GM10248 (cell line): ENCODE measurements around the gene RASA3.

Source experiments
- CTCF ChIA-PET: fragments of 300-600 bp; sonication (Branson Sonifier 250); formaldehyde crosslinking; extraction: SDS; loops from one replicate; lab custom pipeline; 2021; ENCODE audit warnings: antibody characterized with exemption; lab: Yijun Ruan, JAX
- POLR2A ChIA-PET: fragments of 350-650 bp; sonication (Branson Sonifier 250); formaldehyde crosslinking; extraction: SDS; loops from one replicate; lab custom pipeline; 2020; ENCODE audit warnings: antibody characterized with exemption; lab: Yijun Ruan, JAX
- DNase-seq: peaks from one replicate; pipeline ENCODE4 v3.0.0; 2012; ENCODE audit errors: extremely low spot score
- CTCF ChIP-seq: IDR thresholded peaks from 2 replicates; pipeline ENCODE4 v1.5.1; 2012; ENCODE audit warnings: mild to moderate bottlenecking, low read depth; ENCODE audit errors: extremely low read depth, missing control alignments, control extremely low read depth

The RASA3 gene

DNA sequence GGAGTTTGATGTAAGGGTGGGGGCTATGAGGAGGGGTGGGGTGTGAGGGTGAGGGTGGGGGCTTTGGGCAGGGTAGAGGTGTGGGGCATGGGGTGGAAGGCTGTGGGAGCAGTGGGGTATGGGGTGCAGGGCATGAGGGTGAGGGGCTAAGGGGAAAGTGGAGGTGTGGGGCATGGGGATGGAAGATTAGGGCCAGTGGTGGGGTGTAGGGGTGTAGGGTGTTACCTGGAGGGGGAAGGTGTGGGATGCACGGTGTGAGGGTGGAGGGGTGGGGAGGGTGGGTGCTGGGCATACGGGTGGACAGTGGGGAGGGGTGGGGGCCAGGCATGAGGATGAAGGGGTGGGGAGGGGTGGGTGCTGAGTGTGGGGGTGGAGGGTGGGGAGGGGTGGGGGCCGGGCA is 22.9 kb upstream of the RASA3 start:
- DNase-seq, result no peak
- ChIA-PET POLR2A (no interaction called here), CTCF (no interaction called here)
- no peak for TF ChIP-seq CTCF

DNA sequence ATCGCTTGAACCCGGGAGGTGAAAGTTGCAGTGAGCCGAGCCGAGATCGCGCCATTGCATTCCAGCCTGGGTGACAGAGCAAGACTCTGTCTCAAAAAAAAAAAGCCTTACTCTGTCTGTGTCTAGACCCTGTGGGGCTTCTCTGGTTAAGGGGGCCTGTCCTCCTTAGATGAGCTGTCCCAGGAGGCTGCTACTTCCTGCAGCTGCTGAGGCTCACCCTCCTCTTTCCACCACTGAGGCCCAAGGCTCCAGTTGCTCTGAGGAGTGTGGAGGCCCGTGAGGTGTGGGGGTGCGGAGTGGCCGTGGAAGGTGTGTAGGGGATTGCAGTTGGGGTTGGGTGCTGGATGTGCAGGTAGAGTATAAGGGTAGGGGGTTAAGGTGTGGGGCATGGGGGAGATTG is 22.1 kb upstream of the RASA3 start:
- no peak for TF ChIP-seq CTCF
- POLR2A ChIA-PET, result no interaction called here
- DNase-seq, result no peak
- CTCF ChIA-PET, result interaction anchor here (0.7 kb wide), 1 partner anchor 12 kb away, joined by 4 read pairs; no protein-coding TSS in a partner anchor

DNA sequence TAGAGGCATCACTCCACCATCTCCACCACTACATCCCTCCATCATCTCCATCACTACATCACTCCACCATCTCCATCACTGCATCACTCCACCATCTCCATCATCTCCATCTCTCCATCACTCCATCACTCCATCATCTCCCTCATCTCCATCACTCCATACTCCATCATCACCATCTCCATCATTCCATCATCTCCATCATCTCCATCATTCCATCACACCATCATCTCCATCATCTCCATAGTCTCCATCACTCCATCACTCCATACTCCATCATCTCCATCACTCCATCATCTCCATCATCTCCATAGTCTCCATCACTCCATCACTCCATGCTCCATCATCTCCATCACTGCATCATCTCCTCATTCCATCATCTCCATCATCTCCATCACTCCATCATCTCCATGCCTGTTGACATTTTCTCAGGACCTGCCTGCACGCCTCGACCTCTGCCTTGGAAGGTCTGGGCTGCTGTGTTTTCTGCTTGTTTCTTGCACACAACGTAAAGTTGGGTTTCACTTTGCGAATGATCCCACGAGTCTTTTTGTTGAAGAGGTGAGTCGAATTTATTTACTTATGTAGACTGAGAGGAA is 21.2 kb upstream of the RASA3 start:
- POLR2A ChIA-PET, result no interaction called here
- CTCF ChIA-PET, result no interaction called here
- TF ChIP-seq CTCF, result no peak
- no peak for DNase-seq

DNA sequence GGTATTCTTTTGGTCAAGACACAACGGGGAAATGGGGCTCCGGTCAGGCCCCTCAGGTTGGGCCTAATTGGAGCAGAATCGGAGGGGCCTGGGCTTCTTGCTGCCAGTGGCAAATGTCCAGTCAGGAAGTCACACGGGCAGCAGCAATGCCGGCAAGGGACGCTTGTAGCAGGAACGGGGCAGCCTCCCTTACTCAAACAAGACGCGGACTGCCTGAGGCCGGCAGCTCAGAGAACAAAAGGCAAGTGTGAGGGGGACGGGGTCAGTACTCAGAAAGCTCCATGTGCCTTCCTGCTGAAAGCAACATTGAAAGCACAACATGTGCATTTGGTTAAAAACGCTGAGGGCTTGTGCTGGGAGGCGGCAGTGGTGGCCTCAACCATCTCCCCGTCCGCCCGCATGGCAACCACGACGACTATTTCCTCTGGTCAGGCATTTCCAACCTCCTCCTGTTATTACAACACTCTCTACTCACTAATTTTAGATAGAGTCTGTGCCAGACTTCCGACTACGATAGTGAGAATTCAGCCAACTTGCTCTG is 20.5 kb upstream of the RASA3 start:
- ChIA-PET CTCF (interaction anchor here (1.2 kb wide), 1 partner anchor 11 kb away, joined by 3 read pairs; no protein-coding TSS in a partner anchor), POLR2A (no interaction called here)

GRCh38 chr13:114152285-114152645 is 19.8 kb upstream of the RASA3 start:
- ChIA-PET CTCF (interaction anchor here (1.2 kb wide), 1 partner anchor 12 kb away, joined by 3 read pairs; no protein-coding TSS in a partner anchor), POLR2A (no interaction called here)
- DNase-seq, result no peak
- TF ChIP-seq CTCF, result no peak

More for the DNA sequence above, 20.5 kb upstream of the RASA3 start:
- no peak for DNase-seq
- no peak for TF ChIP-seq CTCF

- no peak for DNase-seq
- ChIA-PET POLR2A (no interaction called here), CTCF (interaction anchor here (1.2 kb wide), 1 partner anchor 12 kb away, joined by 3 read pairs; no protein-coding TSS in a partner anchor)
- TF ChIP-seq CTCF, result no peak
Measured at GRCh38 chr13:114151565-114152284, 19.3 kb upstream of the RASA3 start.
